B cell (primary cell): ENCODE results near the gene HES4. TPM values are rescaled to one million over a fixed set of nuclear protein-coding genes. Genes with fewer than 3 reads are reported as not detected.

Experiments used
- ATAC-seq: fragments of 200-7000 bp; cut with Tn5 transposase; one replicate; pipeline ENCODE4 v1.10.0; 2021; ENCODE audit warnings: low read depth, mild to moderate bottlenecking, moderate number of reproducible peaks, moderate library complexity
- CTCF ChIA-PET: fragments of 350-600 bp; sonication (Branson Sonifier 250); formaldehyde crosslinking; loops from one replicate; lab custom pipeline; 2021; ENCODE audit warnings: antibody characterized with exemption, inconsistent platforms; lab: Charles Lee
- POLR2A ChIA-PET: fragments of 350-600 bp; sonication (Branson Sonifier 250); formaldehyde crosslinking; loops from one replicate; lab custom pipeline; 2021; ENCODE audit warnings: antibody characterized with exemption; lab: Charles Lee
- DNase-seq: peaks from one replicate; pipeline ENCODE4 v3.0.0; 2013
- H2AFZ ChIP-seq: 2 replicates; pipeline ENCODE4 v1.6.1; 2012; ENCODE audit warnings: mild to moderate bottlenecking, low read depth, low read length; ENCODE audit not compliant: insufficient read depth, poor library complexity, severe bottlenecking
- H3K27ac ChIP-seq, 2 donors: 1 replicate in 1 of 2; 2 replicates in 1 of 2; pipeline ENCODE4 v1.5.1; 2012 to 2013; ENCODE audit warnings: low read length in 2 of 2, mild to moderate bottlenecking in 2 of 2, moderate library complexity in 1 of 2
- H3K27me3 ChIP-seq, 4 experiments: fragments of 200-600 bp in 1 of 4; sonication (generic) in 1 of 4; replicated peaks in 1 of 4; 1 replicate in 2 of 4; 2 replicates in 2 of 4; pipeline versions ENCODE4 v1.6.1 to v1.7.0; 2013 to 2016; ENCODE audit warnings: low read length in 3 of 4, mild to moderate bottlenecking in 2 of 4, mixed read lengths in 1 of 4, moderate library complexity in 1 of 4; ENCODE audit not compliant: insufficient read depth in 4 of 4, control insufficient read depth in 3 of 4; ENCODE audit errors: control extremely low read depth in 1 of 4
- H3K36me3 ChIP-seq, 2 experiments: replicated peaks in 1 of 2; 1 replicate in 1 of 2; 2 replicates in 1 of 2; pipeline versions ENCODE4 v1.6.1 to v1.7.1; 2013; ENCODE audit warnings: low read length in 1 of 2; ENCODE audit not compliant: insufficient read depth in 2 of 2, control insufficient read depth in 1 of 2; ENCODE audit errors: control extremely low read depth in 1 of 2, extremely low read depth in 1 of 2
- H3K4me1 ChIP-seq, 2 donors: fragments of 200-600 bp in 1 of 2; sonication (generic) in 1 of 2; 1 replicate in 1 of 2; 2 replicates in 1 of 2; pipeline versions ENCODE4 v1.5.1 to v1.6.1; 2013 to 2017; ENCODE audit warnings: low read length in 2 of 2; ENCODE audit not compliant: control insufficient read depth in 2 of 2, insufficient read depth in 2 of 2
- H3K4me2 ChIP-seq: replicated peaks from 2 replicates; pipeline ENCODE3; 2012; ENCODE audit warnings: mild to moderate bottlenecking, low read depth, low read length; ENCODE audit not compliant: poor library complexity, severe bottlenecking
- H3K4me3 ChIP-seq, 5 experiments: fragments of 200-600 bp in 1 of 5; sonication (generic) in 1 of 5; 1 replicate in 3 of 5; 2 replicates in 2 of 5; pipeline versions ENCODE4 v1.5.1 to v1.7.0; 2011 to 2016; ENCODE audit warnings: low read length in 4 of 5, mild to moderate bottlenecking in 4 of 5, low read depth in 2 of 5, control low read depth in 1 of 5, moderate library complexity in 1 of 5; ENCODE audit not compliant: insufficient read depth in 1 of 5; ENCODE audit errors: control extremely low read depth in 1 of 5, extremely low read depth in 1 of 5
- H3K79me2 ChIP-seq: fragments of 200-600 bp; sonication (generic); one replicate; pipeline ENCODE4 v1.6.0; 2016; ENCODE audit warnings: low read length; ENCODE audit not compliant: control insufficient read depth, insufficient read depth
- H3K9ac ChIP-seq: fragments of 200-600 bp; sonication (generic); 2 replicates; pipeline ENCODE4 v1.6.1; 2017; ENCODE audit warnings: mild to moderate bottlenecking, low read length, moderate library complexity
- H3K9me3 ChIP-seq, 3 donors: one replicate each; pipeline versions ENCODE4 v1.6.1 to v1.7.1; 2013; ENCODE audit warnings: low read length in 2 of 3; ENCODE audit not compliant: control insufficient read depth in 2 of 3, insufficient read depth in 1 of 3; ENCODE audit errors: control extremely low read depth in 1 of 3
- H4K20me1 ChIP-seq: 2 replicates; pipeline ENCODE4 v1.6.0; 2012; ENCODE audit warnings: mild to moderate bottlenecking, low read length; ENCODE audit not compliant: insufficient read depth, control insufficient read depth, poor library complexity, severe bottlenecking
- H3K27ac Mint-ChIP-seq: one replicate; pipeline ENCODE4 v1.8.0; 2021; ENCODE audit warnings: mixed read lengths
- H3K27me3 Mint-ChIP-seq: one replicate; pipeline ENCODE4 v1.8.0; 2021; ENCODE audit warnings: mixed read lengths
- H3K4me1 Mint-ChIP-seq: one replicate; pipeline ENCODE4 v1.8.0; 2021; ENCODE audit warnings: mixed read lengths
- H3K4me3 Mint-ChIP-seq: one replicate; pipeline ENCODE4 v1.8.0; 2021; ENCODE audit warnings: mixed read lengths
- H3K9me3 Mint-ChIP-seq: one replicate; pipeline ENCODE4 v1.8.0; 2022; ENCODE audit warnings: mixed read lengths; ENCODE audit not compliant: insufficient read depth
- EZH2 ChIP-seq: IDR thresholded peaks from 2 replicates; pipeline ENCODE4 v1.6.1; 2012; ENCODE audit warnings: borderline replicate concordance, low read depth, mild to moderate bottlenecking, moderate library complexity, low read length; ENCODE audit not compliant: insufficient read depth, poor library complexity, severe bottlenecking
- WGBS: methylation state at CpG from one replicate; pipeline ENCODE4 v1.1.5; 2013; ENCODE audit warnings: missing lambda C conversion rate; ENCODE audit not compliant: insufficient coverage; 5-methylcytosine and 5-hydroxymethylcytosine counted together
- intact Hi-C: fragments of 100-400 bp; cut with micrococcal nuclease; formaldehyde crosslinking; loops from one replicate; pipeline ENCODE4 v1.10.0; 2022
- polyA plus RNA-seq: library from polyadenylated mRNA; depleted of rRNA; stranded (reverse); fragments of >200 nt; gene quantifications from 2 replicates; pipeline ENCODE4 v1.2.3, GENCODE V29; 2012
- total RNA-seq, 2 donors: library from RNA; stranded (reverse); fragments of 120-200 nt in 1 of 2; gene quantifications; 1 replicate in 1 of 2; 2 replicates in 1 of 2; pipeline versions ENCODE4 v1.2.3 to v1.2.4, GENCODE V29; 2013 to 2022
- TF ChIP-seq, protein P1 (sequence below): fragments of 200-600 bp; IDR thresholded peaks from one replicate; pipeline ENCODE4 v1.8.0; 2022; ENCODE audit warnings: antibody characterized with exemption, mild to moderate bottlenecking

Gene HES4
- total and polyA plus RNA-seq, 2 donors (not counting 1 experiment from before 2014, with no cell fraction given), result 3.2 to 4.5 TPM

DNA sequence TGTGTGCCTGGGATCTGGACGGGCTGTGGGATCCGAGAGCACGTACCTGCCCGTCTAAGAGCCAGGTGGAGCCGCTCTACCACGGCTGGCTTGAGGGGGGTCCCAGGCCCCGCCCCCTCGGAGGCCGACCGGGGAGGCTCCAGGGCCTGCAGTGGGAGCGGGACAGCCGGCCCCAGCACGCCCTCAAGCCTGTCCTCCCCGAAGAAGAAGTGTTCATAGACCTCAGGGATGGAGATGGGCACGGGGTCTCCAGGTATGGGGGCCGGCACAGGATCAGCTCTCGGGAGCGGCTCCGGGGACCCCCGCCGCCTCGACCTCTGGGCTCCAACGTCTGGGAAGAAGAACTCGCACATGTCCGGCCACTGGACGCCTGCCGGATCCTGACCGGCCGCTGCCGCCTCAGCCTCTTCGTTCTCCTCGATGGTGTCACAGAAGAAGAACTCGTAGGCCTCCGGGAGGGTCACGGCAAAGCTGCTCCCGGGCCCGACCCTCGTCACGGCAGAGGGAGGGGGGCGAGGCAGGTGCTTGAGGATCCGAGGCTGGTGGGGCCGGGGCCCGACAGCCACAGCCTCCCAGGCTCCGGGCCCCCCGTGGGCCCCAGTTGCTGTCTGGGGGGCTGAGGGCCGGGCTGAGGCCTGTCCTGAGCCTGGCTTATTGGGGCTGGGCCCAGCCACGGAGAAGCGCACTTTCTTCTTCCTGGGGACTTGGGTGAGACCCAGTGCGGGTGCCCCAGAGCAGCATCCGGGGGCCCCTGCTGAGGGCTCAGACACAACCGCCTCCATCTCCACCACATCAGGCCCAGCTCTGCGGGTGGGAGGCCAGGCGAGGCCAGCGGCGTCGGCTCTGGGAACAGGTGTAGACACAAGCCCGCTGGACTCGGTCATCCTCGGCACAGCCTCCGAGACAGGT lies 20.8 kb downstream of the HES4 start:
- Mint-ChIP-seq H3K4me3 (no peak overlapping the region), H3K4me1 (peaks cover 7% of the 10 kb centered on the region), H3K27me3 (peaks cover 30% of the 10 kb centered on the region), H3K27ac (no peak overlapping the region), H3K9me3 (no peaks in the 10 kb centered on the region)
- peaks cover 10% of the 10 kb centered on the region in 2 donors for H3K4me1 ChIP-seq
- no peaks in the 10 kb centered on the region for H4K20me1 ChIP-seq
- CTCF ChIA-PET, result no interaction called here
- H3K79me2 ChIP-seq, result no peaks in the 10 kb centered on the region
- no peak overlapping the region for H3K4me2 ChIP-seq
- no peak overlapping the region for H3K9ac ChIP-seq
- ATAC-seq (no peak), DNase-seq (no peak)
- peaks cover 0 to 11% (median 0%) of the 10 kb centered on the region in 3 donors for H3K9me3 ChIP-seq
- 91% methylated on average over 58 of the region's 60 CpGs for WGBS
- intact Hi-C loops, result no loop called here
- no peak overlapping the region for H3K27ac ChIP-seq
- no peaks in the 10 kb centered on the region for H3K36me3 ChIP-seq
- H3K4me3 ChIP-seq, result no peak overlapping the region
- POLR2A ChIA-PET, result no interaction called here
- peaks cover 0 to 41% (median 6%) of the 10 kb centered on the region in 4 experiments for H3K27me3 ChIP-seq
- TF ChIP-seq, protein P1, sequence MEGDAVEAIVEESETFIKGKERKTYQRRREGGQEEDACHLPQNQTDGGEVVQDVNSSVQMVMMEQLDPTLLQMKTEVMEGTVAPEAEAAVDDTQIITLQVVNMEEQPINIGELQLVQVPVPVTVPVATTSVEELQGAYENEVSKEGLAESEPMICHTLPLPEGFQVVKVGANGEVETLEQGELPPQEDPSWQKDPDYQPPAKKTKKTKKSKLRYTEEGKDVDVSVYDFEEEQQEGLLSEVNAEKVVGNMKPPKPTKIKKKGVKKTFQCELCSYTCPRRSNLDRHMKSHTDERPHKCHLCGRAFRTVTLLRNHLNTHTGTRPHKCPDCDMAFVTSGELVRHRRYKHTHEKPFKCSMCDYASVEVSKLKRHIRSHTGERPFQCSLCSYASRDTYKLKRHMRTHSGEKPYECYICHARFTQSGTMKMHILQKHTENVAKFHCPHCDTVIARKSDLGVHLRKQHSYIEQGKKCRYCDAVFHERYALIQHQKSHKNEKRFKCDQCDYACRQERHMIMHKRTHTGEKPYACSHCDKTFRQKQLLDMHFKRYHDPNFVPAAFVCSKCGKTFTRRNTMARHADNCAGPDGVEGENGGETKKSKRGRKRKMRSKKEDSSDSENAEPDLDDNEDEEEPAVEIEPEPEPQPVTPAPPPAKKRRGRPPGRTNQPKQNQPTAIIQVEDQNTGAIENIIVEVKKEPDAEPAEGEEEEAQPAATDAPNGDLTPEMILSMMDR, result no peak
- no peak for TF ChIP-seq EZH2
- H2AFZ ChIP-seq, result no peak overlapping the region
